PC-3 (cell line): Measurements from ENCODE around the gene CAMK1D. TPM values are rescaled to one million over a fixed set of nuclear protein-coding genes. Genes with fewer than 3 reads are reported as not detected.
"Not testable (repeated sequence)": the region's sequence is repeated elsewhere in the genome, so short reads cannot be mapped to it uniquely, and the experiment has no call there.

ENCODE experiments used
- ATAC-seq: fragments of 200-7000 bp; cut with Tn5 transposase; 2 replicates; pipeline ENCODE4 v1.9.1; 2020; ENCODE audit warnings: mild to moderate bottlenecking, moderate library complexity
- BruUV-seq: library from RNA; stranded (reverse); fragments of 400-500 nt; replicated peaks from 2 replicates; lab custom pipeline; 2021; lab: Mats Ljungman, UMichigan
- CTCF ChIA-PET: fragments of 300-600 bp; sonication (Branson Sonifier 250); formaldehyde crosslinking; loops from one replicate; lab custom pipeline; 2022; ENCODE audit warnings: antibody characterized with exemption; lab: Charles Lee
- POLR2A ChIA-PET: fragments of 300-600 bp; sonication (Branson Sonifier 250); formaldehyde crosslinking; loops from one replicate; lab custom pipeline; 2022; ENCODE audit warnings: antibody characterized with exemption; ENCODE audit not compliant: unreplicated experiment; lab: Charles Lee
- DNase-seq: peaks from one replicate; pipeline ENCODE4 v3.0.0-alpha.2; 2015
- H2AFZ ChIP-seq: fragments of 300-600 bp; sonication (generic); 2 replicates; pipeline ENCODE4 v1.6.0; 2016; ENCODE audit warnings: antibody characterized with exemption, low read length
- H3F3A ChIP-seq: fragments of 300-600 bp; sonication (generic); one replicate; pipeline ENCODE4 v1.6.0; 2017; ENCODE audit warnings: antibody characterized with exemption, low read length, control low read depth, mild to moderate bottlenecking; ENCODE audit not compliant: unreplicated experiment
- H3K27ac ChIP-seq: fragments of 300-600 bp; sonication (generic); 2 replicates; pipeline ENCODE4 v1.5.1; 2016; ENCODE audit warnings: mild to moderate bottlenecking, low read length
- H3K27me3 ChIP-seq: fragments of 300-600 bp; sonication (generic); 2 replicates; pipeline ENCODE4 v1.6.1; 2016; ENCODE audit warnings: low read length, mixed read lengths
- H3K36me3 ChIP-seq: fragments of 300-600 bp; sonication (generic); 2 replicates; pipeline ENCODE4 v1.6.1; 2016; ENCODE audit warnings: low read depth, mixed run types, low read length, mixed read lengths
- H3K4me1 ChIP-seq: fragments of 300-600 bp; sonication (generic); 2 replicates; pipeline ENCODE4 v1.5.1; 2016; ENCODE audit warnings: low read length; ENCODE audit not compliant: insufficient read depth
- H3K4me2 ChIP-seq: fragments of 300-600 bp; sonication (generic); 2 replicates; pipeline ENCODE4 v1.6.0; 2016; ENCODE audit warnings: low read length
- H3K4me3 ChIP-seq: fragments of 300-600 bp; sonication (generic); 2 replicates; pipeline ENCODE4 v1.5.1; 2016; ENCODE audit warnings: mild to moderate bottlenecking, low read length, mixed read lengths
- H3K79me2 ChIP-seq: fragments of 300-600 bp; sonication (generic); 2 replicates; pipeline ENCODE4 v1.6.1; 2017; ENCODE audit warnings: low read length, mixed read lengths
- H3K9ac ChIP-seq: fragments of 300-600 bp; sonication (generic); 2 replicates; pipeline ENCODE4 v1.6.0; 2016; ENCODE audit warnings: mild to moderate bottlenecking, low read length
- H3K9me2 ChIP-seq: fragments of 300-600 bp; sonication (generic); replicated peaks from 2 replicates; pipeline ENCODE4 v1.6.1; 2016; ENCODE audit warnings: mixed run types, low read length, mixed read lengths
- H3K9me3 ChIP-seq: fragments of 300-600 bp; sonication (generic); 2 replicates; pipeline ENCODE4 v1.6.1; 2016; ENCODE audit warnings: low read length, mixed read lengths
- H4K20me1 ChIP-seq: fragments of 300-600 bp; sonication (generic); 2 replicates; pipeline ENCODE4 v1.6.1; 2016; ENCODE audit warnings: low read length, mixed read lengths
- CTCF ChIP-seq: fragments of 300-600 bp; sonication (generic); conservative IDR thresholded peaks from 2 replicates; pipeline ENCODE4 v1.5.1; 2017; ENCODE audit warnings: antibody characterized with exemption, low read depth, mild to moderate bottlenecking, low read length
- EZH2 ChIP-seq: fragments of 300-600 bp; sonication (generic); IDR thresholded peaks from one replicate; pipeline ENCODE4 v1.6.1; 2017; ENCODE audit warnings: antibody characterized with exemption, mild to moderate bottlenecking, low read length; ENCODE audit not compliant: unreplicated experiment
- EZH2phosphoT487 ChIP-seq: fragments of 300-600 bp; sonication (generic); IDR thresholded peaks from 2 replicates; pipeline ENCODE4 v1.6.1; 2018; ENCODE audit warnings: mild to moderate bottlenecking, antibody characterized with exemption, low read length, borderline replicate concordance
- intact Hi-C: fragments of 100-400 bp; cut with micrococcal nuclease; formaldehyde crosslinking; loops from 2 replicates; pipeline ENCODE4 v1.9.0; 2023
- total RNA-seq: library from RNA; depleted of rRNA; stranded (reverse); fragments of >200 nt; gene quantifications from 2 replicates; pipeline ENCODE4 v1.2.3, GENCODE V29; 2014

The CAMK1D gene
- total RNA-seq, 1 experiment from 2014 or later, result 1.3 TPM

GRCh38 chr10:12308736-12309375 lies 40.5 kb upstream of the CAMK1D start:
- Histone ChIP-seq H3K9ac (no peak overlapping the region), H4K20me1 (no peaks in the 10 kb centered on the region), H3K9me2 (no peaks in the 10 kb centered on the region), H3K79me2 (no peaks in the 10 kb centered on the region), H3F3A (no peaks in the 10 kb centered on the region), H3K4me3 (no peak overlapping the region), H3K9me3 (no peaks in the 10 kb centered on the region), H3K36me3 (no peaks in the 10 kb centered on the region), H3K27ac (no peak overlapping the region), H3K27me3 (no peaks in the 10 kb centered on the region), H3K4me1 (no peaks in the 10 kb centered on the region), H3K4me2 (no peak overlapping the region), H2AFZ (no peak overlapping the region)
- no peak for TF ChIP-seq EZH2
- no peak for TF ChIP-seq EZH2phosphoT487
- no TSS peak for BruUV-seq
- intact Hi-C loops, result no loop called here
- ATAC-seq (no peak), DNase-seq (no peak)
- POLR2A ChIA-PET, result no interaction called here
- CTCF ChIA-PET, result no interaction called here

- ATAC-seq, H3K9me3 ChIP-seq, H3K9me2 ChIP-seq, H2AFZ ChIP-seq, H3K36me3 ChIP-seq, H3K4me1 ChIP-seq, BruUV-seq, H3K27ac ChIP-seq, H3K79me2 ChIP-seq, CTCF ChIA-PET, H3K9ac ChIP-seq, DNase-seq, H3K4me2 ChIP-seq, H3K4me3 ChIP-seq, H4K20me1 ChIP-seq, POLR2A ChIA-PET, H3F3A ChIP-seq, intact Hi-C loops, H3K27me3 ChIP-seq: not testable (repeated sequence)
Measured at GRCh38 chr10:12309783-12310182, 39.6 kb upstream of the CAMK1D start.

- BruUV-seq, result no TSS peak
Measured at GRCh38 chr10:12314836-12315235, 34.5 kb upstream of the CAMK1D start.

More at GRCh38 chr10:12314836-12315235, 34.5 kb upstream of the CAMK1D start:
- no peaks in the 10 kb centered on the region for H3K9me2 ChIP-seq
- no peak overlapping the region for H2AFZ ChIP-seq
- H3K27me3 ChIP-seq, result no peaks in the 10 kb centered on the region
- H3K4me2 ChIP-seq, result no peak overlapping the region
- H3K79me2 ChIP-seq, result no peaks in the 10 kb centered on the region
- H3F3A ChIP-seq, result no peaks in the 10 kb centered on the region
- CTCF ChIA-PET, result no interaction called here
- no peak for ATAC-seq
- POLR2A ChIA-PET, result no interaction called here
- H3K9me3 ChIP-seq, result no peaks in the 10 kb centered on the region
- H3K36me3 ChIP-seq, result no peaks in the 10 kb centered on the region
- TF ChIP-seq EZH2 (no peak), CTCF (no peak)
- no peak overlapping the region for H3K27ac ChIP-seq
- intact Hi-C loops, result no loop called here
- no peaks in the 10 kb centered on the region for H4K20me1 ChIP-seq
- H3K4me3 ChIP-seq, result no peak overlapping the region
- H3K9ac ChIP-seq, result no peak overlapping the region
- H3K4me1 ChIP-seq, result no peaks in the 10 kb centered on the region
- DNase-seq, result no peak
